ENCODE results near the gene ZYG11A.

DNA sequence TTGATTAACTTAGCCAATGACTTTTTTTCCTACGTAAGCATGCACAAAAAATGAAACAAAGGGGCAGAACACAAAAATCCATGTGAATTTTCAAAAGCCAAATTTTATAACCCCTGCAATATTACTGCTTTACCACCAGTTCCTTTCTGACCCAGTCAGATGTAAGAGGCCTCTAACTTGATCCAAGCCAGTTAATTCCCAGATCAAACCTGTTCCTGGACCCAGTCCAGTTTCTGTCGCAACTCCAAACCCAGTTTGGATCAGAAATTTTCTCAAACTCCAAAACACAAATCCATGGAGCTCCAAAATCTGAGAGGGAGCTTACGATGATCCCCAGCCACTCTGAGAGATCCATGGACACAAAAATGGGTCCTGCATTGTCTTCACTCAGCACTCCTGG lies 7.8 kb upstream of the ZYG11A start:
- TF ChIP-seq, protein P1, sequence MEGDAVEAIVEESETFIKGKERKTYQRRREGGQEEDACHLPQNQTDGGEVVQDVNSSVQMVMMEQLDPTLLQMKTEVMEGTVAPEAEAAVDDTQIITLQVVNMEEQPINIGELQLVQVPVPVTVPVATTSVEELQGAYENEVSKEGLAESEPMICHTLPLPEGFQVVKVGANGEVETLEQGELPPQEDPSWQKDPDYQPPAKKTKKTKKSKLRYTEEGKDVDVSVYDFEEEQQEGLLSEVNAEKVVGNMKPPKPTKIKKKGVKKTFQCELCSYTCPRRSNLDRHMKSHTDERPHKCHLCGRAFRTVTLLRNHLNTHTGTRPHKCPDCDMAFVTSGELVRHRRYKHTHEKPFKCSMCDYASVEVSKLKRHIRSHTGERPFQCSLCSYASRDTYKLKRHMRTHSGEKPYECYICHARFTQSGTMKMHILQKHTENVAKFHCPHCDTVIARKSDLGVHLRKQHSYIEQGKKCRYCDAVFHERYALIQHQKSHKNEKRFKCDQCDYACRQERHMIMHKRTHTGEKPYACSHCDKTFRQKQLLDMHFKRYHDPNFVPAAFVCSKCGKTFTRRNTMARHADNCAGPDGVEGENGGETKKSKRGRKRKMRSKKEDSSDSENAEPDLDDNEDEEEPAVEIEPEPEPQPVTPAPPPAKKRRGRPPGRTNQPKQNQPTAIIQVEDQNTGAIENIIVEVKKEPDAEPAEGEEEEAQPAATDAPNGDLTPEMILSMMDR (IDR thresholded peaks at IDR 0.05; ENCODE audit: insufficient read depth, low read depth, low read length) = no peak
- TF ChIP-seq EZH2 (IDR thresholded peaks at IDR 0.05; ENCODE audit: insufficient read depth, low read length) = no peak

All from astrocyte (in vitro differentiated cells and primary cell).